GM12878 (cell line): Measurements from ENCODE around the gene FMO3. TPM values are rescaled to one million over a fixed set of nuclear protein-coding genes. Genes with fewer than 3 reads are reported as not detected.

Experiments
- ATAC-seq: fragments of 200-7000 bp; cut with Tn5 transposase; 3 replicates; pipeline ENCODE4 v1.9.1; 2020; ENCODE audit warnings: mild to moderate bottlenecking, moderate library complexity
- BruUV-seq: library from RNA; stranded (reverse); fragments of 400-500 nt; replicated peaks from 2 replicates; lab custom pipeline; 2021; lab: Mats Ljungman, UMichigan
- CTCF ChIA-PET: fragments of 300-600 bp; sonication (Branson Sonifier 250); formaldehyde crosslinking; extraction: SDS; loops from one replicate; lab custom pipeline; 2021; ENCODE audit warnings: inconsistent platforms; lab: Yijun Ruan, JAX
- POLR2A ChIA-PET: fragments of 350-600 bp; formaldehyde crosslinking; extraction: SDS; loops from one replicate; lab custom pipeline; 2021; ENCODE audit warnings: inconsistent platforms; lab: Charles Lee
- RAD21 ChIA-PET: fragments of 300-600 bp; sonication (Branson Sonifier 250); formaldehyde crosslinking; loops from one replicate; lab custom pipeline; 2023; ENCODE audit warnings: antibody characterized with exemption; ENCODE audit not compliant: unreplicated experiment; lab: Charles Lee
- SMC1A ChIA-PET: fragments of 300-600 bp; sonication (Branson Sonifier 250); formaldehyde crosslinking; loops from one replicate; lab custom pipeline; 2023; ENCODE audit not compliant: unreplicated experiment, uncharacterized antibody; lab: Charles Lee
- DNase-seq: peaks from one replicate; pipeline ENCODE4 v3.0.0-alpha.2; 2011; ENCODE audit warnings: low read depth, low spot score
- FAIRE-seq: peaks from 3 replicates; lab custom pipeline; 2011; peaks lifted over from hg19 to GRCh38; lab: Jason Lieb, UNC
- H2AFZ ChIP-seq: 2 replicates; pipeline ENCODE4 v1.6.0; 2011; ENCODE audit warnings: low read depth, low read length, control low read depth; ENCODE audit not compliant: control insufficient read depth
- H3K27ac ChIP-seq: 2 replicates; pipeline ENCODE4 v1.5.1; 2011; ENCODE audit warnings: control low read depth; ENCODE audit not compliant: control insufficient read depth, insufficient read depth
- H3K27me3 ChIP-seq, 2 experiments: replicated peaks in 1 of 2; 2 replicates each; pipeline versions ENCODE4 v1.6.0 to v1.6.1; 2011; ENCODE audit warnings: low read length in 1 of 2; ENCODE audit not compliant: control insufficient read depth in 2 of 2, insufficient read depth in 2 of 2
- H3K36me3 ChIP-seq, 2 experiments: 2 replicates each; pipeline ENCODE4 v1.5.1; 2011; ENCODE audit warnings: low read length in 1 of 2; ENCODE audit not compliant: control insufficient read depth in 2 of 2, insufficient read depth in 2 of 2
- H3K4me1 ChIP-seq: 2 replicates; pipeline ENCODE4 v1.6.1; 2011; ENCODE audit warnings: mild to moderate bottlenecking, low read length, moderate library complexity, mixed read lengths; ENCODE audit not compliant: control insufficient read depth, insufficient read depth
- H3K4me2 ChIP-seq: 2 replicates; pipeline ENCODE4 v1.6.0; 2011; ENCODE audit warnings: control low read depth; ENCODE audit not compliant: control insufficient read depth, insufficient read depth
- H3K4me3 ChIP-seq: fragments of 200-600 bp; sonication (generic); 2 replicates; pipeline ENCODE4 v1.5.1; 2016
- H3K79me2 ChIP-seq: 2 replicates; pipeline ENCODE4 v1.6.0; 2011; ENCODE audit warnings: low read length; ENCODE audit not compliant: control insufficient read depth, insufficient read depth
- H3K9ac ChIP-seq: 2 replicates; pipeline ENCODE4 v1.8.0; 2011; ENCODE audit warnings: low read length, control low read depth, mixed read lengths; ENCODE audit not compliant: control insufficient read depth, insufficient read depth
- H3K9me3 ChIP-seq: replicated peaks from 3 replicates; pipeline ENCODE4 v1.5.1; 2011; ENCODE audit warnings: mild to moderate bottlenecking, low read length; ENCODE audit not compliant: control insufficient read depth, insufficient read depth
- H4K20me1 ChIP-seq: 2 replicates; pipeline ENCODE4 v1.6.0; 2011; ENCODE audit not compliant: control insufficient read depth, insufficient read depth
- CHD2 ChIP-seq: IDR thresholded peaks from 2 replicates; pipeline ENCODE4 v1.6.1; 2011; ENCODE audit warnings: low read depth, low read length, improper control_type of control experiment, borderline replicate concordance
- CHD4 ChIP-seq: fragments of 200-600 bp; sonication (generic); IDR thresholded peaks from 2 replicates; pipeline ENCODE4 v1.6.1; 2016; ENCODE audit warnings: mild to moderate bottlenecking
- DPF2 ChIP-seq: fragments of 450-650 bp; IDR thresholded peaks from 2 replicates; pipeline ENCODE4 v1.6.1; 2017; ENCODE audit warnings: mild to moderate bottlenecking
- KLF5 ChIP-seq: fragments of 450-650 bp; IDR thresholded peaks from 2 replicates; pipeline ENCODE4 v1.6.1; 2014; ENCODE audit warnings: mild to moderate bottlenecking; ENCODE audit not compliant: partially characterized antibody
- MXI1 ChIP-seq: fragments of 150-350 bp; IDR thresholded peaks from 2 replicates; pipeline ENCODE4 v1.6.1; 2011; ENCODE audit warnings: low read depth, mild to moderate bottlenecking, inconsistent platforms, low read length, improper control_type of control experiment
- POLR2A ChIP-seq: IDR thresholded peaks from 2 replicates; pipeline ENCODE4 v1.6.1; 2011; ENCODE audit warnings: low read depth, mild to moderate bottlenecking, low read length
- POLR2AphosphoS5 ChIP-seq: IDR thresholded peaks from 2 replicates; pipeline ENCODE4 v1.6.1; 2011; ENCODE audit warnings: mild to moderate bottlenecking, low read length, inconsistent platforms
- SMAD1 ChIP-seq: fragments of 450-650 bp; IDR thresholded peaks from 2 replicates; pipeline ENCODE4 v1.6.1; 2018; ENCODE audit warnings: mild to moderate bottlenecking, low read depth; ENCODE audit not compliant: partially characterized antibody
- TARDBP ChIP-seq: IDR thresholded peaks from 2 replicates; pipeline ENCODE4 v1.6.1; 2016; ENCODE audit warnings: borderline replicate concordance
- ZBED1 ChIP-seq: IDR thresholded peaks from 2 replicates; pipeline ENCODE4 v1.6.1; 2016; ENCODE audit warnings: borderline replicate concordance
- ZNF274 ChIP-seq: IDR thresholded peaks from one replicate; pipeline ENCODE4 v1.8.0; 2011; ENCODE audit not compliant: insufficient read length, insufficient read depth
- whole genome bisulfite sequencing: methylation state at CpG from one replicate; pipeline ENCODE4 v1.1.6; 2016; ENCODE audit warnings: low lambda C conversion rate; ENCODE audit not compliant: insufficient replicate concordance, insufficient coverage; ENCODE audit errors: missing lambda C conversion rate; 5-methylcytosine and 5-hydroxymethylcytosine counted together
- in situ Hi-C: fragments of 300-500 bp; cut with MboI; formaldehyde crosslinking; loops from 9 replicates; pipeline ENCODE4 v1.14.3; 2018; ENCODE audit warnings: mixed read lengths
- intact Hi-C: fragments of 100-400 bp; cut with micrococcal nuclease; formaldehyde crosslinking; loops from one replicate; pipeline ENCODE4 v1.14.2; 2022; ENCODE audit not compliant: unreplicated experiment
- polyA plus RNA-seq, 11 experiments: library from polyadenylated mRNA; depleted of rRNA in 4 of 11; unstranded in 6 of 11; stranded (reverse) in 5 of 11; fragments of >200 nt; fragmentation: Nextera tagmentation in 4 of 11; fragmentation: Illumina TruSeq in 1 of 11; extraction: Ambion mirVana in 4 of 11; extraction: Trizol in 1 of 11; gene quantifications; 1 replicate in 1 of 11; 2 replicates in 10 of 11; pipeline versions ENCODE4 v1.2.1 to v1.2.3, GENCODE V29; 2011 to 2016; ENCODE audit warnings: inconsistent platforms in 2 of 11, missing spikeins in 2 of 11, low read depth in 1 of 11
- total RNA-seq, 4 experiments: library from RNA; depleted of rRNA in 3 of 4; stranded (reverse); fragments of >200 nt in 3 of 4; fragmentation: Illumina TruSeq in 1 of 4; extraction: Trizol in 1 of 4; gene quantifications; 2 replicates each; pipeline versions ENCODE4 v1.2.1 to v1.2.3, GENCODE V29; 2013 to 2021
- TF ChIP-seq, protein P1 (sequence below): fragments of 450-650 bp; IDR thresholded peaks from 2 replicates; pipeline ENCODE4 v1.6.1; 2017; ENCODE audit warnings: mild to moderate bottlenecking
- TF ChIP-seq, protein P2 (sequence below): fragments of 450-650 bp; formaldehyde crosslinking; IDR thresholded peaks from 2 replicates; pipeline ENCODE4 v1.4.0; 2020; ENCODE audit warnings: mild to moderate bottlenecking, moderate library complexity
- TF ChIP-seq, protein P3 (sequence below): fragments of 450-650 bp; IDR thresholded peaks from 2 replicates; pipeline ENCODE4 v1.6.1; 2017; ENCODE audit warnings: antibody characterized with exemption, mild to moderate bottlenecking, moderate library complexity
- TF ChIP-seq, protein P4 (sequence below): fragments of 450-650 bp; conservative IDR thresholded peaks from 2 replicates; pipeline ENCODE4 v1.6.1; 2017; ENCODE audit warnings: mild to moderate bottlenecking, moderate library complexity

FMO3 gene
- total and polyA plus RNA-seq, 10 of the 15 experiments (the other 5 are each of a cell fraction or from before 2014, with no cell fraction given) = 0.08 to 0.10 TPM; not detected in 8

DNA sequence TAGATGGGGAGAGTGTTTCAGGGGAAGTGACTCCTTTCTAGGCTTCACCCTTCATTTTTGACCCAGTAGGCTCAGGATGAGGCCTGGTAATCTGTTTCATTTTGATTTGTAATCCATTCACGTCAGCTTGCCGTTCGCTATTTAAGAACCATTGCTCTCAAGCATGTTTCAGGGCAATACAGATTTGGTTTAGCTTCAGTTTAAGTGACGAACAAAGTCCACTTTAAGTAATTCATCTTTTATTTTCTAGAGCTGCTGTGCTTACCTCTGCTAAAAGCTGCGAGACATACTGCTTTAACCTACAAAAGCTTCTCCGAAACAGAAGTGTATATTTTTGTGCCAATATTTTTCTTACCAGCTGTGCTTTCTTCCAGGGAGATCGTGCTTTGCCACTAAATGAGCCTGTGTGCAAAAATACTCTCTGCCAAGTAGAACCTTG, 8.9 kb upstream of the FMO3 start:
- RAD21 ChIA-PET = interaction anchor here (1.0 to 2.7 kb wide), 7 partner anchors 69 to 321 kb away, joined by 3 to 27 read pairs (median 6); partner anchors contain the start of gene FMO4
- 21% methylated on average over 7 of the region's 7 CpGs for WGBS
- Histone ChIP-seq H3K4me2 (no peak overlapping the region), H3K27me3 (no peaks in the 10 kb centered on the region), H2AFZ (no peak overlapping the region), H3K36me3 (no peaks in the 10 kb centered on the region), H3K27ac (no peak overlapping the region), H3K4me3 (no peak overlapping the region), H3K79me2 (no peaks in the 10 kb centered on the region), H3K9me3 (no peaks in the 10 kb centered on the region), H3K4me1 (no peaks in the 10 kb centered on the region), H4K20me1 (no peaks in the 10 kb centered on the region), H3K9ac (no peak overlapping the region)
- POLR2A ChIA-PET = no interaction called here
- CTCF ChIA-PET = interaction anchor here (0.6 to 3.0 kb wide), 13 partner anchors 9 to 904 kb away, joined by 3 to 47 read pairs (median 5); partner anchors contain the start of genes FMO2, FMO3 and FMO4
- intact Hi-C loops (loop anchor here (1.0 to 10.0 kb wide), 3 partner anchors 106 to 233 kb away; partner anchors contain the start of genes FMO2 and FMO4), in situ Hi-C loops (no loop called here)
- no peak for FAIRE-seq
- no peak for DNase-seq
- BruUV-seq = no TSS peak
- peak; percentile 14; the same call in 1 of the 3 replicates for ATAC-seq
- SMC1A ChIA-PET = interaction anchor here (0.8 to 3.0 kb wide), 7 partner anchors 11 to 231 kb away, joined by 3 to 13 read pairs (median 4); partner anchors contain the start of gene FMO4
- TF ChIP-seq ZBED1 (no peak), MXI1 (no peak), SMAD1 (no peak), POLR2AphosphoS5 (no peak), KLF5 (no peak), DPF2 (no peak), CHD2 (no peak), ZNF274 (no peak), POLR2A (no peak), TARDBP (no peak), CHD4 (no peak)
- TF ChIP-seq, protein P1, sequence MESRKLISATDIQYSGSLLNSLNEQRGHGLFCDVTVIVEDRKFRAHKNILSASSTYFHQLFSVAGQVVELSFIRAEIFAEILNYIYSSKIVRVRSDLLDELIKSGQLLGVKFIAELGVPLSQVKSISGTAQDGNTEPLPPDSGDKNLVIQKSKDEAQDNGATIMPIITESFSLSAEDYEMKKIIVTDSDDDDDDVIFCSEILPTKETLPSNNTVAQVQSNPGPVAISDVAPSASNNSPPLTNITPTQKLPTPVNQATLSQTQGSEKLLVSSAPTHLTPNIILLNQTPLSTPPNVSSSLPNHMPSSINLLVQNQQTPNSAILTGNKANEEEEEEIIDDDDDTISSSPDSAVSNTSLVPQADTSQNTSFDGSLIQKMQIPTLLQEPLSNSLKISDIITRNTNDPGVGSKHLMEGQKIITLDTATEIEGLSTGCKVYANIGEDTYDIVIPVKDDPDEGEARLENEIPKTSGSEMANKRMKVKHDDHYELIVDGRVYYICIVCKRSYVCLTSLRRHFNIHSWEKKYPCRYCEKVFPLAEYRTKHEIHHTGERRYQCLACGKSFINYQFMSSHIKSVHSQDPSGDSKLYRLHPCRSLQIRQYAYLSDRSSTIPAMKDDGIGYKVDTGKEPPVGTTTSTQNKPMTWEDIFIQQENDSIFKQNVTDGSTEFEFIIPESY = no peak
- TF ChIP-seq, protein P2, sequence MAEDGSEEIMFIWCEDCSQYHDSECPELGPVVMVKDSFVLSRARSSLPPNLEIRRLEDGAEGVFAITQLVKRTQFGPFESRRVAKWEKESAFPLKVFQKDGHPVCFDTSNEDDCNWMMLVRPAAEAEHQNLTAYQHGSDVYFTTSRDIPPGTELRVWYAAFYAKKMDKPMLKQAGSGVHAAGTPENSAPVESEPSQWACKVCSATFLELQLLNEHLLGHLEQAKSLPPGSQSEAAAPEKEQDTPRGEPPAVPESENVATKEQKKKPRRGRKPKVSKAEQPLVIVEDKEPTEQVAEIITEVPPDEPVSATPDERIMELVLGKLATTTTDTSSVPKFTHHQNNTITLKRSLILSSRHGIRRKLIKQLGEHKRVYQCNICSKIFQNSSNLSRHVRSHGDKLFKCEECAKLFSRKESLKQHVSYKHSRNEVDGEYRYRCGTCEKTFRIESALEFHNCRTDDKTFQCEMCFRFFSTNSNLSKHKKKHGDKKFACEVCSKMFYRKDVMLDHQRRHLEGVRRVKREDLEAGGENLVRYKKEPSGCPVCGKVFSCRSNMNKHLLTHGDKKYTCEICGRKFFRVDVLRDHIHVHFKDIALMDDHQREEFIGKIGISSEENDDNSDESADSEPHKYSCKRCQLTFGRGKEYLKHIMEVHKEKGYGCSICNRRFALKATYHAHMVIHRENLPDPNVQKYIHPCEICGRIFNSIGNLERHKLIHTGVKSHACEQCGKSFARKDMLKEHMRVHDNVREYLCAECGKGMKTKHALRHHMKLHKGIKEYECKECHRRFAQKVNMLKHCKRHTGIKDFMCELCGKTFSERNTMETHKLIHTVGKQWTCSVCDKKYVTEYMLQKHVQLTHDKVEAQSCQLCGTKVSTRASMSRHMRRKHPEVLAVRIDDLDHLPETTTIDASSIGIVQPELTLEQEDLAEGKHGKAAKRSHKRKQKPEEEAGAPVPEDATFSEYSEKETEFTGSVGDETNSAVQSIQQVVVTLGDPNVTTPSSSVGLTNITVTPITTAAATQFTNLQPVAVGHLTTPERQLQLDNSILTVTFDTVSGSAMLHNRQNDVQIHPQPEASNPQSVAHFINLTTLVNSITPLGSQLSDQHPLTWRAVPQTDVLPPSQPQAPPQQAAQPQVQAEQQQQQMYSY (CRISPR knock-in tag) = no peak
- TF ChIP-seq, protein P3, sequence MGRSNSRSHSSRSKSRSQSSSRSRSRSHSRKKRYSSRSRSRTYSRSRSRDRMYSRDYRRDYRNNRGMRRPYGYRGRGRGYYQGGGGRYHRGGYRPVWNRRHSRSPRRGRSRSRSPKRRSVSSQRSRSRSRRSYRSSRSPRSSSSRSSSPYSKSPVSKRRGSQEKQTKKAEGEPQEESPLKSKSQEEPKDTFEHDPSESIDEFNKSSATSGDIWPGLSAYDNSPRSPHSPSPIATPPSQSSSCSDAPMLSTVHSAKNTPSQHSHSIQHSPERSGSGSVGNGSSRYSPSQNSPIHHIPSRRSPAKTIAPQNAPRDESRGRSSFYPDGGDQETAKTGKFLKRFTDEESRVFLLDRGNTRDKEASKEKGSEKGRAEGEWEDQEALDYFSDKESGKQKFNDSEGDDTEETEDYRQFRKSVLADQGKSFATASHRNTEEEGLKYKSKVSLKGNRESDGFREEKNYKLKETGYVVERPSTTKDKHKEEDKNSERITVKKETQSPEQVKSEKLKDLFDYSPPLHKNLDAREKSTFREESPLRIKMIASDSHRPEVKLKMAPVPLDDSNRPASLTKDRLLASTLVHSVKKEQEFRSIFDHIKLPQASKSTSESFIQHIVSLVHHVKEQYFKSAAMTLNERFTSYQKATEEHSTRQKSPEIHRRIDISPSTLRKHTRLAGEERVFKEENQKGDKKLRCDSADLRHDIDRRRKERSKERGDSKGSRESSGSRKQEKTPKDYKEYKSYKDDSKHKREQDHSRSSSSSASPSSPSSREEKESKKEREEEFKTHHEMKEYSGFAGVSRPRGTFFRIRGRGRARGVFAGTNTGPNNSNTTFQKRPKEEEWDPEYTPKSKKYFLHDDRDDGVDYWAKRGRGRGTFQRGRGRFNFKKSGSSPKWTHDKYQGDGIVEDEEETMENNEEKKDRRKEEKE = no peak
- TF ChIP-seq, protein P4, sequence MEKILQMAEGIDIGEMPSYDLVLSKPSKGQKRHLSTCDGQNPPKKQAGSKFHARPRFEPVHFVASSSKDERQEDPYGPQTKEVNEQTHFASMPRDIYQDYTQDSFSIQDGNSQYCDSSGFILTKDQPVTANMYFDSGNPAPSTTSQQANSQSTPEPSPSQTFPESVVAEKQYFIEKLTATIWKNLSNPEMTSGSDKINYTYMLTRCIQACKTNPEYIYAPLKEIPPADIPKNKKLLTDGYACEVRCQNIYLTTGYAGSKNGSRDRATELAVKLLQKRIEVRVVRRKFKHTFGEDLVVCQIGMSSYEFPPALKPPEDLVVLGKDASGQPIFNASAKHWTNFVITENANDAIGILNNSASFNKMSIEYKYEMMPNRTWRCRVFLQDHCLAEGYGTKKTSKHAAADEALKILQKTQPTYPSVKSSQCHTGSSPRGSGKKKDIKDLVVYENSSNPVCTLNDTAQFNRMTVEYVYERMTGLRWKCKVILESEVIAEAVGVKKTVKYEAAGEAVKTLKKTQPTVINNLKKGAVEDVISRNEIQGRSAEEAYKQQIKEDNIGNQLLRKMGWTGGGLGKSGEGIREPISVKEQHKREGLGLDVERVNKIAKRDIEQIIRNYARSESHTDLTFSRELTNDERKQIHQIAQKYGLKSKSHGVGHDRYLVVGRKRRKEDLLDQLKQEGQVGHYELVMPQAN = no peak
